ENCODE results near the gene SCFD2.

The SCFD2 gene

DNA sequence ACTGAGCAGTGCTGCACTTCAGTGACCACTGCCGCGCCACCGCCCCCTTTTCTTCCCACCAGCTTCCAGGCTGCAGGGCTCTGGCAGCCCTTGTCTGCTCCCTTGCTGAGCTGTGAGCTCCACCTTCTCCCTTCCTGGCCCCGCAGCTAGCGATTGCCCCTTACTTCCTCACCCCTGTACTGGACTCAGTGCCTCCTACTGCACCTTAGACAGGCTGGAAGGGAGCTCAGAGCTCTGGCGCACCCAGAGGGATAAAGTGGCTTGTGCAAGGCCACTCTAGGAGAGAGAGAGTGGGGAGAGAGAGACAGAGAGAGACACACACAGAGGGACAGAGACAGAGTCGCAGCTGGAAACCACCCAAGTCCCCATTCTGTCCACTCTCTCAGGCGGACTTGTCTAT lies 497.7 kb downstream of the SCFD2 start:
- no peak for DNase-seq (ENCODE audit: low read depth)
- no peak for TF ChIP-seq CTCF (IDR thresholded peaks at IDR 0.05; ENCODE audit: low read length, missing control alignments)

GRCh38 chr4:52867163-52867562 lies 498.7 kb downstream of the SCFD2 start:
- no peak for TF ChIP-seq CTCF (IDR thresholded peaks at IDR 0.05; ENCODE audit: low read length, missing control alignments)

More for the DNA sequence above, 497.7 kb downstream of the SCFD2 start:
- no peak overlapping the region for H3K4me3 ChIP-seq (replicated peaks; ENCODE audit: low read depth, low read length)

DNA sequence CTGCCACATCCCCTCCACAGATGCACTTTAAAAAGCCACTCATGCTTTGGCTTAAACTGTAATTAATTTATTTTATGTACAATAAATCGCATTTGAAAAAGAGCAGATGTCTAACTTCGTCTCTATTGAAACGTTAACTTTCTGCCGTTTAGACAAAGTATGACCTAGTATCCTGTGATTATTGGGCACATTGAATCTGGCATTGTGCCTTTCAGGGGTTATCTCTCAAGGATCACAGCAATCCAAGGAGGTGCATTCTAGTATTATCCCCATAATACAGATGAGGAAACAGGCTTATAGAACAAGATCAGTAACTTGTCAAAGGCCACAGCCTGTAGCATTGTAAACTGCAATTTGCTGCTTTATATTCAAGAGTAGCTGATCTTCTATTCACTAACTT lies 499.1 kb downstream of the SCFD2 start:
- no peak overlapping the region for H3K4me3 ChIP-seq (replicated peaks; ENCODE audit: low read depth, low read length)
- DNase-seq (ENCODE audit: low read depth) = no peak
- TF ChIP-seq CTCF (IDR thresholded peaks at IDR 0.05; ENCODE audit: low read length, missing control alignments) = no peak

More at GRCh38 chr4:52867163-52867562, 498.7 kb downstream of the SCFD2 start:
- DNase-seq (ENCODE audit: low read depth) = no peak
- no peak overlapping the region for H3K4me3 ChIP-seq (replicated peaks; ENCODE audit: low read depth, low read length)

- no peak for DNase-seq (ENCODE audit: low read depth)
- H3K4me3 ChIP-seq (replicated peaks; ENCODE audit: low read depth, low read length) = no peak overlapping the region
- TF ChIP-seq CTCF (IDR thresholded peaks at IDR 0.05; ENCODE audit: low read length, missing control alignments) = no peak
Measured at GRCh38 chr4:52865300-52865699, 500.6 kb downstream of the SCFD2 start.

DNA sequence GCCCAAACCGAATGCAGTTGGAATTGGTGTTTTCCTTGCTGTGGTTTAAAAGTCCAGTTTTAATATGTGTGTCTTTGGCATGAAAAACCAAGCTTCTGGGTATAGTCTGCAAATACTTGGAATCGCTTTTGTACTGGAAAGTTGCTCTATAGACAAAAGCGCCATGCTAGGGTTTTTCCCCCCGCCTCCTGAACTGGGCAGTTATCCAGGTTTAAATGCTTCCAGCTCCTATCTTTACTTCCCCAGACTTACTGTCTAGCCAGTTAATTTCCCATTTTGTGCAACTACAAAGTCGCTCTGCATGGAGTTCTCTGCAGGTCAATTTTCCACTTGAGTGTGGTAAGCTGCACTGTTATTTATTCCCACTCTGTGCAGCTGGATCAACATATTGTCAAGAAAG lies 501.1 kb downstream of the SCFD2 start:
- no peak overlapping the region for H3K4me3 ChIP-seq (replicated peaks; ENCODE audit: low read depth, low read length)
- no peak for TF ChIP-seq CTCF (IDR thresholded peaks at IDR 0.05; ENCODE audit: low read length, missing control alignments)
- DNase-seq (ENCODE audit: low read depth) = peak; percentile 82

DNA sequence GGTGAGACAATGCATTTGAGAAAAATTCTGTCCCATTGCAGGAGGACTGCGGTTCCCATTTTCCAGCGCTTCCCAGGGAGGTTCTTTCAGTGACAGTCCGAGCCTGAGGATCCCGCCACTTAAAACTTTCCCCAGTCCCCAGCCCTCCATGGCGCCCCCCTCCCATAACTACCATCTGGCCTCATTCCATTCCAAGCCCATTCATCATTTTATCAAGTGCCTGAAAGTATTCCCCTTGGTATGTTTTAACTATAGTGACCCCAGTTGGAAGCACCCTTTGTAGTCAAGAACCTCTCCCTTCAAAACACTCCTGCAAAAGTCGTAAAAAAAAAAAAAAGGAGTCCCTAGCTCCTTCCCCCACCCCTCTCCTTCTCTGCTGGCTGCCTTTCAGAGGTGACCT lies 502.5 kb downstream of the SCFD2 start:
- H3K4me3 ChIP-seq (replicated peaks; ENCODE audit: low read depth, low read length) = no peak overlapping the region
- no peak for TF ChIP-seq CTCF (IDR thresholded peaks at IDR 0.05; ENCODE audit: low read length, missing control alignments)
- no peak for DNase-seq (ENCODE audit: low read depth)

- no peak for TF ChIP-seq CTCF (IDR thresholded peaks at IDR 0.05; ENCODE audit: low read length, missing control alignments)
- no peak for DNase-seq (ENCODE audit: low read depth)
- peak overlapping the region; percentile 52 for H3K4me3 ChIP-seq (replicated peaks; ENCODE audit: low read depth, low read length)
Measured at GRCh38 chr4:52862639-52863161, 503.2 kb downstream of the SCFD2 start.

All from fibroblast of pulmonary artery (primary cell).